Ecto neural progenitor cell (in vitro differentiated cells): Measurements from ENCODE around the gene KLHL6.

Source experiments
- DNase-seq: peaks from one replicate; pipeline ENCODE4 v3.0.0-alpha.2; 2018; ENCODE audit warnings: low spot score

The KLHL6 gene

GRCh38 chr3:183566880-183567279 is 11.4 kb upstream of the KLHL6 start:
- DNase-seq: no peak

- no peak for DNase-seq
Measured at GRCh38 chr3:183564046-183564445, 8.5 kb upstream of the KLHL6 start.

DNA sequence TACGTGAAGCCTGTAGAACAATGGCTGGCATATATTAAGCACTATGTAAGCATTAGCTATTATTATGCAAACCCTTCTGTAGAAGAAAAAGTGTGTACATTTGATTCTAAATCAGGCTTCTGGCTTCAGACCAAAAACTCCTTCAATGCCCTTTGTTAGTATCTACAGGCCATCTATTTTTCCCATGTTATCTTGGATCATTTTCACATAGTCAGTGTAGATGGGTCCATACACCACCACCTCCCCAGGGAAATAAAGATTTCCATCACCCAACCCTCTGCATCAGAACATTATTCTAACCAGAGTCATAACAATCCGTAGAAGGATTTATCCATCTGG is 8.0 kb upstream of the KLHL6 start:
- no peak for DNase-seq

DNA sequence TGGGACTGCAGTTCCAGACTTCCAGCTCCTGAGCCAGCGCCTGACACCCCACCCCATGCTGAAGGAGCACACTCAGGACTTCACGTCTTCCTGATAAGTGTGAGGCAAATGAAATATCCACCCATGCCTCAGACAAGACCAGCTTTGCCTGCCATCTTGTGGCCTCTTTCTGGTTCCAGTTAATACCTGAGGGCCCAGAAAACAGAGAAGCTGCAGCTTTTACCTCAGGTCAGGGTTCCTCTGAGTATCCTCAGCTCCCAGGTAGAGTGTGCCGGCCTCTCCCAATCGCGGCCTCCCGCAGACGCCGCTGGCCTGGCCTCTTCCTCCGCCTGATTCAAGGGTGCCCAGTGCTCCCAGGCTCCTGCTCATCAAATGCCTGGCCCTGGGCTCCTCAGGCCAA is 5.1 kb upstream of the KLHL6 start:
- DNase-seq: no peak

DNA sequence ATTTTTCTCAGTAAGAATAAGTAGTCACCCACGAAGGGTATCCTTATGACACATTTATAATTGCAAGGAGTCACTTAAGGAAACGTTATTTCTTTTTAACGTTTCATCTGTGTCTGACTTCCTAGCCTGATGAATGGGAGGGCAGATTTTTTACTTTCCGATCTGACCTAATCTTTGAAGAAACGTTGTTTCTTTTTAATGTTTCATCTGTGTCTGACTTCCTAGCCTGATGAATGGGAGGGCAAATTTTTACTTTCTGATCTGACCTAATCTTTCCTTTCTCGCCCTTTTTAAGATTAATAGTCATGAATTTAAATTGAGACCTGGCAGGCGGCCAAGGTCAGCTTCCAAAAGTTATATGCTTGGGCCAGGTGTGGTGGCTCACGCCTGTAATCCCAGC is 3.0 kb upstream of the KLHL6 start:
- no peak for DNase-seq

GRCh38 chr3:183556722-183557121 is 1.2 kb upstream of the KLHL6 start:
- no peak for DNase-seq

GRCh38 chr3:183554377-183554776 is 1.1 kb downstream of the KLHL6 start:
- no peak for DNase-seq

DNA sequence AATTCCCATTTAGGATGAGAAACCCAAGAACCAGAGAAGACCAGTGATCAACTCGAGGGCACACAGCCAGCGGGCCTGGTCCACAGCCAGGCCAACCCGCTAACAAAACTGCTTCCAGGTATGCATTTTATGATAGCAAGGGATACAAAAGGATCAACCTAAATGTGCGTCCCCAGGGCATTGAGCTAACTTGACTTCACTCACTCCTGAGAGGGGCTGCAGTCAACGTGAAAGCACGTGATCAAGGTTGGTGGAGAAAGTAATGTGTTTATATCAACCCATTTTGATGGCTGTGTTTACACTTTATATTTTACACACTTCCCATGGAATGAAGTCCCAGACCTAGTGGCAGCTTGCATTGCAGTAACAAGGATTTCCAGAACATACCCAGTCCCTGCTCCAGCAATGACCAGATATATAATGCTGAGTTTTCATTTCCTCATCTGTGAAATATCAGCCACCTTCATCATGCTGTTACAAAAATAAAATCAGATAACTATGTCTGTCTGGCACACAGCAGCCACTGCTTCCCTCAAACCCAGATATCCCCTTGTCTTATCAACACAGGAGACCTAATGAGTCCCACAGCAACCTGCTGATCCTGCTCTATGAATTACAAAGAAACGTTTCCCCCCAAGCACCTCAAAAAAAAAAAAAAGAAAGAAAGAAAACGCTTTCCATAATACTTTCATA is 2.0 kb downstream of the KLHL6 start:
- DNase-seq: no peak

DNA sequence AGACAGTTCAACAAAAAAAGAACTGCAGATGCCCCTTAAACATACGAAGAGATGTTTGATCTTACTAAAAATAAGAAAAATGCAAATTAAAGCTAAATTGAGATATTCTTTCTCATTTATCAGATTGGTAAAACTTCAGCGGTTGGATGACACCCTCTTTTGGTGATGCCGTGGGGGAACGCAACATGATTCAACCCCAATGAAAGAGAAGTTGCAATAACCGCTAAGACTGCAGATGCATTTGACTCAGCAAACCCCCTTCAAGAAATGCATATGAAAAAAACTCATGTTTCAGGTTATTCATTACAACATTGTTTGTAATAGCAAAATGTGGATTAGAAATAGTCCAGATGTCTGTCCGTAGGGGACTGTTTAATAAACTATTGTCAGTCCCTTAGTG is 3.6 kb downstream of the KLHL6 start:
- DNase-seq: no peak

GRCh38 chr3:183548262-183548769 is 7.2 kb downstream of the KLHL6 start:
- peak; percentile 63 for DNase-seq

GRCh38 chr3:183546625-183547024 is 8.9 kb downstream of the KLHL6 start:
- DNase-seq: no peak

DNA sequence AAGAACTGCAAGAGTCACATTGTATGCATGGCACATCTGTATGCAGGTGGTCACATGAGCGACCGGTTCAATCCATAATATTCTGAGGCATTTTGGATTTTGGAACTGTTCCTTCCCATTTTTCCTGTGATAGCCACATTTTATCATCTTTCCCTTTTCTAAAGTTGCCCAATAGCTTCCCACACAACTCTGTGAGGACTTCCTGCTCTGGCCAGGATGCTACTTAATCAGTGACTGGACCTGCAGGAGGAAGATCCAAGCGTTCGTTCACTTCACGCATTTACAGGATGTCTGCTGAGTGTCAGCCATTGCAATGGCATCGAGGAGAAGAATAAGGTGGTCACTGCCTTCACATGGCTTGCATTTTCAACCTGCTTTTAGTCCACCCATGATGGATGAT is 9.8 kb downstream of the KLHL6 start:
- DNase-seq: no peak

DNA sequence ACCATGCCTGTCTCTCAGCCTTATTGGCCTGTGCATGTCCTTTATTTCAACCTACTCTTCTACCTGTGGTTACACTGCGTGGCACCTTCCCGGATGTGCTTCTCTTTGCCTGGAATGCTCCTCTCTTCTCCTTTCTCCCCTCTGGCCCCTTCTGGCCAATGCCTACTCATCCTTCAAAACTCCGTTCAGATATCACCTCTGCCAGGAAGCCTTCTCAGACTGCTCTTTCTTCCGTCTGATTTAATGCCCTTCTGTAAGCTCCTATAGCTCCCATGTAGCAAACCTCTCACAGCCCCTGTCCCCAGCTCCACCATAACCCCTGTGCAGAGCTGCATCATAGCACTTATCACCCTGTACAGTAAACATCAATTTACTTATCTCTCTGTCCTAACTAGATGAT is 13.2 kb downstream of the KLHL6 start:
- no peak for DNase-seq

DNA sequence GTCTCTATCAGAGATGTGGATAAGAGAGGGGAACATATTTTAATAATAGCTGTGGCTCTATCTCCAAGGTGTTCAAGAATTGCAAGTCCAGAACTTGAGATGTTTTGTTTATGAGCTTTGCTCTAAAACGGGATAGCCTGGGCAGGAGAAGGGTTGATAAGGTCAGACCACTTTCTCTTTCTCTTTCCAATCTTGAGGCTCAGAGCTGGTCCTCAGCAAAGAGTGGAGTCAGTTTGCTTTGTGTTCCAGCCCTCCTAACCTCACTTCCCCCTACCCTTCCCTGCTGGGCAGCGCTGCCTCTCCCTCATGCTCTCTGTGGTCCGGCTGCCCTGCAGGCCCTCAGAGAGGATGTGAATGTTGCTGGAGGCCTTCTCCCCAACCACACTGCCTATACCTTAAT is 13.8 kb downstream of the KLHL6 start:
- no peak for DNase-seq

DNA sequence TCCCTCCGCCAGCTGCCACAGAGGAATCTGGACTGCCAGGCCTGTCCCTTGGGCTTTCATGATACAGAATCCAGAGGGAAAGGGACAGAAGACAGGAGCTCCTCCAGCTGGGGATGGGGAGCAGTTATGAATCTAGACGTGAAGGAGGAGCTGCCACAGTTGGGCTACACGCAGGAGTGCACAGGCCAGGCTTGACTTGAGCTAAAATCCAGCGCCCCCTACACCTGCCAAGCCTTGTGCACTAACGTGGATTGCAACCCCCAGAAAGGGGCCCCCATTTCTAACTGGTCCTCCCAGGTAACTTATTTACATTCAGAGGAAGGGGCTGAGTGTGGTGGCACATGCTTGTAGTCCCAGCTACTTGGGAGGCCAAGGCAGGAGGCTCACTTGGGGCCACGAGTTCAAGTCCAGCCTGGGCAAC is 14.3 kb downstream of the KLHL6 start:
- DNase-seq: no peak

DNA sequence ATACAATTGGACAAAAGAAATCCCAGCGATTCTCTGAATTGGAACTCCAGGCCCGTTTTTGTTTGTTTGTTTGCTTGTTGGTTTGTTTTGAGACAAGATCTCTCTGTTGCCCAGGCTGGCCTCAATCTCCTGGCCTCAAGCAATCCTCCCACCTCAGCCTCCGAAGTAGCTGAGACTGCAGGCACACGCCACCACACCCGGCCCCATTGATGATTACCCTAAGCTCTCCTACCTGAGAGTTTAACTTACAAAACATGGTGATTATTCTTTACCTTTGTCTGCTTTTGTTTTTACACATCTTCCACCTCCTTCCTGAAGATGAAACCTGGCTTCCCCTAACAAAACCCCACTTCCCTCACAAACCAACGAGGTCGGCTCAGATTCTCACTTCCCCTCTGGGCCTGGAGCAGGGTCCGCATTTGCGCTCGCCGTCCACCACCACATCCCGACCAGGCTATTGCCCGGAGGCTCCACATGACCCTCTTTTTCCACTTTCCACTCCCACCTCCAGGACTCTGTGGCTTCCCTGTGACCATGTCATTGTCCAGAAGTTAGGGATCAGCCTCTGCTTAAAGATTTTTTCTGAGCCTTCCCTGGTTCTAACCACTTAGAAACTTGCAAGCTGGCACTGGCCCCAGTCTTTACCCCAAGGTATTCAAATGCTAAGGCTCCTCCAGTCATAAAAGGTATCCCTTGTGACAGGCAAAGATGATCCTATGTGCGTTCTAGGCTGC is 14.8 kb downstream of the KLHL6 start:
- no peak for DNase-seq

- DNase-seq: no peak
Measured at GRCh38 chr3:183539811-183540210, 15.7 kb downstream of the KLHL6 start.

DNA sequence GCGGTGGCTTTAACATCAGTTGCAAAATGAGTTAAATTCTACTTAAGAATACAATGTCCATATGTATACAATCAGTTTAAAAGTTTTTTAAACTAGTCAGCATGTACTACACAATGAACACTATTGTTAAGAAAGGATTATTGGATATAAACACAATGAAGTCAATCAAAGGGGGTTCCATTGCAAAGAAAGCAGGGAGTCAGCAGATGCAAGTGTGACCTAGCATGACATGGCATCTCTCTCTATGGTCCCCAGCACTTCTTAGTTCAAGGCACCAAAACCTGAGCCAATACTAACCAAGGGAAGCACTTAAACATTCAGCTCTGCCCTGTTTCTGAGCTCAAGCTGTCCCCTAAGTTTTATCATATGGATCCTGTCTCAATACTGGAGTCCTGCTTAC is 17.0 kb downstream of the KLHL6 start:
- no peak for DNase-seq

GRCh38 chr3:183537295-183537730 is 18.2 kb downstream of the KLHL6 start:
- DNase-seq: no peak

- no peak for DNase-seq
Measured at GRCh38 chr3:183536238-183536880, 19.1 kb downstream of the KLHL6 start.

DNA sequence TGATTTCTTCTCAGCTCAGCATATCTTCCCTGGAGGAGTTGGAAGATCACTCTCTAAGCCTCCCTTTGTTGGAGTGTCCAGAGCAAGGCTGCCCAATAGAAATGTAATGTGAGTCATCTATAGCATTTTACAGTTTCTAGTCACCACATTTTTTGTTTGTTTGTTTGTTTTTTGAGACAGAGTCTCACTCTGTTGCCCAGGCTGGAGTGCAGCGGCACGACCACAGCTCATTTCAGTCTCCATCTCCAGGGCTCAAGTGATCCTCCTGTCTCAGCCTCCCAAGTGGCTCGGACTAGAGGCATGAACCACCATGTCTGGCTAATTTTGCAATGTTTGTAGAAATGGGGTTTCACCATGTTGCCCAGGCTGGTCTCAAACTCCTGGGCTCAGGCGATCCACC is 21.3 kb downstream of the KLHL6 start:
- no peak for DNase-seq

GRCh38 chr3:183533412-183534132 is 21.9 kb downstream of the KLHL6 start:
- no peak for DNase-seq
